ENCODE measurements around the gene PVALEF. TPM values are rescaled to one million over a fixed set of nuclear protein-coding genes. Genes with fewer than 3 reads are reported as not detected.

The PVALEF gene
- total RNA-seq, 1 donor from 2014 or later, result not detected

GRCh38 chr17:81231766-81232581, 66.7 kb downstream of the PVALEF start:
- Mint-ChIP-seq H3K27ac (no peak overlapping the region), H3K27me3 (no peaks in the 10 kb centered on the region), H3K36me3 (ENCODE audit: low read depth) (peaks cover 22% of the 10 kb centered on the region), H3K4me3 (no peak overlapping the region), H3K4me1 (peaks cover 7% of the 10 kb centered on the region), H3K9me3 (no peaks in the 10 kb centered on the region)
- intact Hi-C loops (cut with micrococcal nuclease), result no loop called here
- DNase-seq, result no peak

Other genes starting within 250 kb of the PVALEF start
- gene CHMP6, start 173.7 kb upstream of the PVALEF start, total RNA-seq, result 30.8 and 32.8 TPM in 2 replicates
- gene BAIAP2, start 130.4 kb upstream of the PVALEF start, total RNA-seq, result 4.4 and 5.5 TPM in 2 replicates
- gene AATK, start 714 bp downstream of the PVALEF start, total RNA-seq, result 0.42 and 0.78 TPM in 2 replicates
- 15.6 and 18.0 TPM in 2 replicates for gene CEP131, start 57.5 kb downstream of the PVALEF start, total RNA-seq
- gene TEPSIN, start 73.5 kb downstream of the PVALEF start, total RNA-seq, result 36.4 and 40.0 TPM in 2 replicates
- gene NDUFAF8, start 73.8 kb downstream of the PVALEF start, total RNA-seq, result 73.6 and 77.1 TPM in 2 replicates
- gene SLC38A10, start 129.8 kb downstream of the PVALEF start, total RNA-seq, result 98.0 and 105 TPM in 2 replicates
- 0.05 TPM in 1 of 2 replicates, not detected in the other for gene BAHCC1, start 229.9 kb downstream of the PVALEF start, total RNA-seq